ENCODE results near the gene FAM78B. TPM values are rescaled to one million over a fixed set of nuclear protein-coding genes. Genes with fewer than 3 reads are reported as not detected.

The FAM78B gene
- total RNA-seq, 1 experiment from 2014 or later, result 0.24 TPM

DNA sequence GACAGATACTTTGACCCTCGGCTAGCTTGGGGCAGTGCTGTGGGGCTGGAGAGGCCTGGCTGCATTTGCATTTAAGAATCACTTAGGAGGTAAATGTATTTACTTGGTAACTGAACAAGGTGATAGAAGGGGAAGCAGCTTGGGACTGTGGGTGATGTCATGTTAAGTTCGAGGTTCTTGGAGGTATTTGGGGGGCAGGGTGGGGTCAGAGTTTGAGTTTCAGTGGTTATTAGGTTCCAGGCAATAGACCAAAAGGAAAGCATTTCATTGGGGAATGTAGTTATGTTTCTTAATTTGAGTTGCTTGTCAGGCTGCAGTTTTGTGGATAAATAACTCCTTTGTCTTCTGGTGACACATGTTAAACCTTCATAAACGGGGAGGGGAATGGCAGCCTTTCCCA is 2.4 kb upstream of the FAM78B start:
- POLR2A ChIA-PET (ENCODE audit: low non-redundant PET), result no interaction called here
- BruUV-seq (replicated peaks), result no TSS peak
- TF ChIP-seq, protein P1, sequence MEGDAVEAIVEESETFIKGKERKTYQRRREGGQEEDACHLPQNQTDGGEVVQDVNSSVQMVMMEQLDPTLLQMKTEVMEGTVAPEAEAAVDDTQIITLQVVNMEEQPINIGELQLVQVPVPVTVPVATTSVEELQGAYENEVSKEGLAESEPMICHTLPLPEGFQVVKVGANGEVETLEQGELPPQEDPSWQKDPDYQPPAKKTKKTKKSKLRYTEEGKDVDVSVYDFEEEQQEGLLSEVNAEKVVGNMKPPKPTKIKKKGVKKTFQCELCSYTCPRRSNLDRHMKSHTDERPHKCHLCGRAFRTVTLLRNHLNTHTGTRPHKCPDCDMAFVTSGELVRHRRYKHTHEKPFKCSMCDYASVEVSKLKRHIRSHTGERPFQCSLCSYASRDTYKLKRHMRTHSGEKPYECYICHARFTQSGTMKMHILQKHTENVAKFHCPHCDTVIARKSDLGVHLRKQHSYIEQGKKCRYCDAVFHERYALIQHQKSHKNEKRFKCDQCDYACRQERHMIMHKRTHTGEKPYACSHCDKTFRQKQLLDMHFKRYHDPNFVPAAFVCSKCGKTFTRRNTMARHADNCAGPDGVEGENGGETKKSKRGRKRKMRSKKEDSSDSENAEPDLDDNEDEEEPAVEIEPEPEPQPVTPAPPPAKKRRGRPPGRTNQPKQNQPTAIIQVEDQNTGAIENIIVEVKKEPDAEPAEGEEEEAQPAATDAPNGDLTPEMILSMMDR (conservative IDR thresholded peaks at IDR 0.05; ENCODE audit: low read depth, low read length), result no peak
- TF ChIP-seq EZH2 (IDR thresholded peaks at IDR 0.05; ENCODE audit: borderline replicate concordance, low read depth, low read length, poor library complexity, severe bottlenecking), result no peak
- Histone ChIP-seq H3K27ac (ENCODE audit: low read depth, low read length, poor library complexity, severe bottlenecking) (no peak overlapping the region), H3K4me3 (ENCODE audit: low read depth, low read length, poor library complexity, severe bottlenecking) (no peak overlapping the region), H3K27me3 (replicated peaks; ENCODE audit: insufficient read depth, low read depth, low read length, poor library complexity) (peaks cover 43% of the 10 kb centered on the region), H3K4me1 (ENCODE audit: insufficient read depth, low read length, poor library complexity, severe bottlenecking) (peaks cover 12% of the 10 kb centered on the region), H3K36me3 (ENCODE audit: insufficient read depth, low read length, poor library complexity, severe bottlenecking) (no peaks in the 10 kb centered on the region), H3K9me3 (ENCODE audit: low read depth, low read length, poor library complexity, severe bottlenecking) (no peaks in the 10 kb centered on the region)
- intact Hi-C loops (cut with micrococcal nuclease; ENCODE audit: unreplicated experiment), result loop anchor here (10.0 kb wide), 1 partner anchor 244 kb away; no protein-coding TSS in a partner anchor
- CTCF ChIA-PET, result no interaction called here
- no peak for DNase-seq (ENCODE audit: low spot score)

DNA sequence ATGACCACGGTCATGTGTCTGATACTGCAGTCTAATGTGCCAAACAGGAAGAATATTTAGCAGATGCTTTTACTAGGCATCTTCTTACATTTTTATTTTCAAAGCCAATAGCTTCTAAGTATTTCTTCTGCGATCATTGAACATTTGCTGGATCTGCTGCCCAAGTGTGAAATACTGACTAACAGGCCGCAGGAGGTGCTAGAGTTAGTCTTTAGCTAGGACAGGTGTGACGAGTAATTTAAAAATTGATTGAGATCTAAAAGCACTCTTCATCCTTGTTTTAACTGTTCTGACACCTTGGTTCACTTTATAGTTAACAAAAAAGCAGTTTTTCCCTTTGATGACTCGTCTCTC is 748 bp upstream of the FAM78B start:
- no TSS peak for BruUV-seq (replicated peaks)
- no peak for TF ChIP-seq EZH2 (IDR thresholded peaks at IDR 0.05; ENCODE audit: borderline replicate concordance, low read depth, low read length, poor library complexity, severe bottlenecking)
- TF ChIP-seq, protein P1 (conservative IDR thresholded peaks at IDR 0.05; ENCODE audit: low read depth, low read length), result no peak
- H3K27me3 ChIP-seq (replicated peaks; ENCODE audit: insufficient read depth, low read depth, low read length, poor library complexity), result peaks cover 59% of the 10 kb centered on the region
- intact Hi-C loops (cut with micrococcal nuclease; ENCODE audit: unreplicated experiment), result loop anchor here (10.0 kb wide), 1 partner anchor 243 kb away; no protein-coding TSS in a partner anchor
- ChIA-PET POLR2A (ENCODE audit: low non-redundant PET) (no interaction called here), CTCF (no interaction called here)
- H3K4me3 ChIP-seq (ENCODE audit: low read depth, low read length, poor library complexity, severe bottlenecking), result peak overlapping the region; percentile 58
- H3K36me3 ChIP-seq (ENCODE audit: insufficient read depth, low read length, poor library complexity, severe bottlenecking), result no peaks in the 10 kb centered on the region
- H3K27ac ChIP-seq (ENCODE audit: low read depth, low read length, poor library complexity, severe bottlenecking), result no peak overlapping the region
- H3K9me3 ChIP-seq (ENCODE audit: low read depth, low read length, poor library complexity, severe bottlenecking), result no peaks in the 10 kb centered on the region
- H3K4me1 ChIP-seq (ENCODE audit: insufficient read depth, low read length, poor library complexity, severe bottlenecking), result peaks cover 12% of the 10 kb centered on the region
- no peak for DNase-seq (ENCODE audit: low spot score)

DNA sequence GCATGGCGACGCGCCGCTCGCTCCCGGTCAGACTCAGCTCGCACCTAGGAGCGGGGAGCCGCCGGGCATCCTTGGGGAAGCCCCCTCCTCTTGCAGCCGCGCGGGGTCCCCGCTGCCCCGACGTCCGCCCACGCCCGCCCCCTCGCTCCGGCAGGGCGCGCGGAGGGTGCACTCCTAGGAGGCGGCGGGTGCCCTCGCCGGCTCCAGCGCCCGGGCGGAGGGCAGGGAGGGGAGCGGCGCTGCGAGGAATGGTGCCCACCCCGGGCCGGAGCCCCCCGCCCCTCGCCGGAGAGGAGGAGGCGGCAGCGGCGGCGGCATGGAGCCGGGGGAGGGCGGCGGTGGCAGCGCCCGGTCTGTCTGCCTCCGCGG is 488 bp downstream of the FAM78B start:
- no TSS peak for BruUV-seq (replicated peaks)
- no peak for DNase-seq (ENCODE audit: low spot score)
- POLR2A ChIA-PET (ENCODE audit: low non-redundant PET), result no interaction called here
- Histone ChIP-seq H3K27me3 (replicated peaks; ENCODE audit: insufficient read depth, low read depth, low read length, poor library complexity) (peaks cover 70% of the 10 kb centered on the region), H3K4me1 (ENCODE audit: insufficient read depth, low read length, poor library complexity, severe bottlenecking) (peaks cover 12% of the 10 kb centered on the region), H3K27ac (ENCODE audit: low read depth, low read length, poor library complexity, severe bottlenecking) (no peak overlapping the region), H3K4me3 (ENCODE audit: low read depth, low read length, poor library complexity, severe bottlenecking) (peak overlapping the region; percentile 58), H3K9me3 (ENCODE audit: low read depth, low read length, poor library complexity, severe bottlenecking) (no peaks in the 10 kb centered on the region), H3K36me3 (ENCODE audit: insufficient read depth, low read length, poor library complexity, severe bottlenecking) (no peaks in the 10 kb centered on the region)
- CTCF ChIA-PET, result interaction anchor here (1.6 kb wide), 1 partner anchor 242 kb away, joined by 4 read pairs; no protein-coding TSS in a partner anchor
- TF ChIP-seq EZH2 (IDR thresholded peaks at IDR 0.05; ENCODE audit: borderline replicate concordance, low read depth, low read length, poor library complexity, severe bottlenecking), result no peak
- TF ChIP-seq, protein P1 (conservative IDR thresholded peaks at IDR 0.05; ENCODE audit: low read depth, low read length), result no peak
- intact Hi-C loops (cut with micrococcal nuclease; ENCODE audit: unreplicated experiment), result loop anchor here (10.0 kb wide), 1 partner anchor 242 kb away; no protein-coding TSS in a partner anchor
